Type B pancreatic cell (in vitro differentiated cells): ENCODE results near the gene TMEM132D. TPM values are rescaled to one million over a fixed set of nuclear protein-coding genes. Genes with fewer than 3 reads are reported as not detected.
"Not testable (repeated sequence)": the region's sequence is repeated elsewhere in the genome, so short reads cannot be mapped to it uniquely, and the experiment has no call there.

Source experiments
- DNase-seq: peaks from one replicate; pipeline ENCODE4 v3.0.0; 2021; ENCODE audit warnings: mixed read lengths; ENCODE audit not compliant: unreplicated experiment; ENCODE audit errors: extremely low spot score
- H3K27ac Mint-ChIP-seq: 2 replicates; pipeline ENCODE4 v1.8.0; 2021; ENCODE audit warnings: mild to moderate bottlenecking, mixed read lengths
- H3K27me3 Mint-ChIP-seq: 2 replicates; pipeline ENCODE4 v1.8.0; 2021; ENCODE audit warnings: mixed read lengths
- H3K36me3 Mint-ChIP-seq: 2 replicates; pipeline ENCODE4 v1.8.0; 2021; ENCODE audit warnings: mixed read lengths
- H3K4me1 Mint-ChIP-seq: one replicate; pipeline ENCODE4 v1.8.0; 2021; ENCODE audit warnings: mixed read lengths; ENCODE audit not compliant: unreplicated experiment
- H3K4me3 Mint-ChIP-seq: 2 replicates; pipeline ENCODE4 v1.8.0; 2021; ENCODE audit warnings: mild to moderate bottlenecking, mixed read lengths
- H3K9me3 Mint-ChIP-seq: 2 replicates; pipeline ENCODE4 v1.8.0; 2021; ENCODE audit warnings: mixed read lengths
- CTCF ChIP-seq: fragments of 200-600 bp; sonication (generic); conservative IDR thresholded peaks from 2 replicates; pipeline ENCODE4 v1.5.0; 2021; ENCODE audit warnings: antibody characterized with exemption, mild to moderate bottlenecking
- total RNA-seq: library from RNA; stranded (reverse); gene quantifications from 2 replicates; pipeline ENCODE4 v1.2.1, GENCODE V29; 2021; ENCODE audit warnings: low replicate concordance

The TMEM132D gene
- total RNA-seq, 1 donor from 2014 or later = 1.8 TPM

- no peak for DNase-seq
- H3K27me3 Mint-ChIP-seq = peaks cover 70% of the 10 kb centered on the region
- H3K9me3 Mint-ChIP-seq = no peaks in the 10 kb centered on the region
- no peak overlapping the region for H3K27ac Mint-ChIP-seq
- H3K4me1 Mint-ChIP-seq = no peaks in the 10 kb centered on the region
- no peaks in the 10 kb centered on the region for H3K36me3 Mint-ChIP-seq
- no peak for TF ChIP-seq CTCF
- peak overlapping the region; percentile 80 for H3K4me3 Mint-ChIP-seq
These were observed 1.3 kb downstream of the TMEM132D start for GRCh38 chr12:129902371-129903091.

- no peaks in the 10 kb centered on the region for H3K4me1 Mint-ChIP-seq
- DNase-seq = no peak
- TF ChIP-seq CTCF = no peak
- no peak overlapping the region for H3K27ac Mint-ChIP-seq
- no peaks in the 10 kb centered on the region for H3K9me3 Mint-ChIP-seq
- H3K27me3 Mint-ChIP-seq = peaks cover 68% of the 10 kb centered on the region
- no peak overlapping the region for H3K4me3 Mint-ChIP-seq
- H3K36me3 Mint-ChIP-seq = no peaks in the 10 kb centered on the region
These were observed 2.6 kb downstream of the TMEM132D start for GRCh38 chr12:129901254-129901653.

- Mint-ChIP-seq H3K36me3 (no peaks in the 10 kb centered on the region), H3K4me3 (no peak overlapping the region), H3K27me3 (peaks cover 60% of the 10 kb centered on the region), H3K4me1 (no peaks in the 10 kb centered on the region), H3K9me3 (no peaks in the 10 kb centered on the region), H3K27ac (no peak overlapping the region)
- DNase-seq = no peak
- TF ChIP-seq CTCF = no peak
These were observed 3.5 kb downstream of the TMEM132D start for GRCh38 chr12:129900306-129900705.

- H3K4me3 Mint-ChIP-seq, DNase-seq, H3K4me1 Mint-ChIP-seq, H3K36me3 Mint-ChIP-seq, H3K9me3 Mint-ChIP-seq, H3K27ac Mint-ChIP-seq: not testable (repeated sequence)
- peaks cover 60% of the 10 kb centered on the region for H3K27me3 Mint-ChIP-seq
These were observed 4.8 kb downstream of the TMEM132D start for GRCh38 chr12:129899045-129899444.

GRCh38 chr12:129893691-129894090 is 10.1 kb downstream of the TMEM132D start:
- Mint-ChIP-seq H3K36me3 (no peaks in the 10 kb centered on the region), H3K4me1 (no peaks in the 10 kb centered on the region), H3K9me3 (no peaks in the 10 kb centered on the region), H3K27me3 (peaks cover 44% of the 10 kb centered on the region), H3K27ac (no peak overlapping the region), H3K4me3 (no peak overlapping the region)
- no peak for TF ChIP-seq CTCF
- DNase-seq = no peak

- H3K4me3 Mint-ChIP-seq = no peak overlapping the region
- H3K4me1 Mint-ChIP-seq = peaks cover 6% of the 10 kb centered on the region
- no peak overlapping the region for H3K27ac Mint-ChIP-seq
- DNase-seq = no peak
- H3K36me3 Mint-ChIP-seq = no peaks in the 10 kb centered on the region
- peaks cover 43% of the 10 kb centered on the region for H3K27me3 Mint-ChIP-seq
- no peaks in the 10 kb centered on the region for H3K9me3 Mint-ChIP-seq
- no peak for TF ChIP-seq CTCF
These were observed 16.7 kb downstream of the TMEM132D start for GRCh38 chr12:129887101-129887500.
